Neural cell (in vitro differentiated cells): ENCODE results near the gene DPEP1. TPM values are rescaled to one million over a fixed set of nuclear protein-coding genes. Genes with fewer than 3 reads are reported as not detected.

Experiments used
- H2AFZ ChIP-seq: fragments of 200-600, 300-800 bp; sonication (generic), shearing (Covaris generic); 2 replicates; pipeline ENCODE4 v1.6.0; 2014; ENCODE audit warnings: low read depth, mild to moderate bottlenecking, antibody characterized with exemption, low read length, moderate library complexity
- H3F3A ChIP-seq: fragments of 200-600 bp; shearing (Covaris generic); 2 replicates; pipeline ENCODE4 v1.6.1; 2016; ENCODE audit warnings: mild to moderate bottlenecking, moderate library complexity, mixed read lengths, antibody characterized with exemption, low read length; ENCODE audit not compliant: insufficient read depth, poor library complexity, severe bottlenecking
- H3K27ac ChIP-seq: fragments of 200-600, 300-800 bp; sonication (generic), shearing (Covaris generic); 2 replicates; pipeline ENCODE4 v1.5.1; 2014; ENCODE audit warnings: mild to moderate bottlenecking, low read length, moderate library complexity
- H3K27me3 ChIP-seq: fragments of 300-800, 200-600 bp; sonication (generic), shearing (Covaris generic); 2 replicates; pipeline ENCODE4 v1.6.0; 2014; ENCODE audit warnings: mild to moderate bottlenecking, low read depth, low read length, moderate library complexity; ENCODE audit not compliant: insufficient read depth
- H3K36me3 ChIP-seq: fragments of 300-800, 200-600 bp; sonication (generic), shearing (Covaris generic); 2 replicates; pipeline ENCODE4 v1.5.1; 2014; ENCODE audit warnings: mild to moderate bottlenecking, antibody characterized with exemption, low read length, moderate library complexity; ENCODE audit not compliant: insufficient read depth
- H3K4me2 ChIP-seq: fragments of 300-800, 200-600 bp; sonication (generic), shearing (Covaris generic); 2 replicates; pipeline ENCODE4 v1.6.0; 2014; ENCODE audit warnings: mild to moderate bottlenecking, low read length
- H3K4me3 ChIP-seq: fragments of 300-800, 200-600 bp; sonication (generic), shearing (Covaris generic); 2 replicates; pipeline ENCODE4 v1.5.1; 2014; ENCODE audit warnings: mild to moderate bottlenecking, low read length, moderate library complexity
- H3K79me2 ChIP-seq: fragments of 200-600 bp; shearing (Covaris generic); replicated peaks from 2 replicates; pipeline ENCODE4 v1.6.0; 2014; ENCODE audit warnings: mild to moderate bottlenecking, low read length, moderate library complexity; ENCODE audit not compliant: insufficient read depth
- H3K9ac ChIP-seq: fragments of 300-800, 200-600 bp; sonication (generic), shearing (Covaris generic); 2 replicates; pipeline ENCODE4 v1.6.1; 2016; ENCODE audit warnings: mild to moderate bottlenecking, low read length, mixed read lengths
- H3K9me2 ChIP-seq: fragments of 200-600 bp; shearing (Covaris generic); 2 replicates; pipeline ENCODE4 v1.6.1; 2016; ENCODE audit warnings: mild to moderate bottlenecking, low read length, mixed read lengths; ENCODE audit not compliant: insufficient read depth
- H3K9me3 ChIP-seq: fragments of 200-600, 300-800 bp; sonication (generic), shearing (Covaris generic); 2 replicates; pipeline ENCODE4 v1.6.1; 2016; ENCODE audit warnings: mild to moderate bottlenecking, mixed run types, low read length, moderate library complexity, mixed read lengths
- H4K20me1 ChIP-seq: fragments of 200-600 bp; shearing (Covaris generic); 2 replicates; pipeline ENCODE4 v1.6.1; 2016; ENCODE audit warnings: mild to moderate bottlenecking, mixed run types; ENCODE audit not compliant: insufficient read depth
- EP300 ChIP-seq: fragments of 450-650 bp; conservative IDR thresholded peaks from 2 replicates; pipeline ENCODE4 v1.6.1; 2014; ENCODE audit warnings: antibody characterized with exemption, mild to moderate bottlenecking, moderate library complexity; ENCODE audit not compliant: poor library complexity, severe bottlenecking
- EZH2 ChIP-seq: fragments of 200-600, 300-800 bp; shearing (Covaris generic), sonication (generic); IDR thresholded peaks from 2 replicates; pipeline ENCODE4 v1.6.1; 2014; ENCODE audit warnings: antibody characterized with exemption, low read length, borderline replicate concordance, mild to moderate bottlenecking; ENCODE audit not compliant: insufficient read depth, poor library complexity, severe bottlenecking
- MXI1 ChIP-seq: fragments of 450-650 bp; conservative IDR thresholded peaks from 2 replicates; pipeline ENCODE4 v1.6.1; 2014; ENCODE audit warnings: antibody characterized with exemption, mild to moderate bottlenecking; ENCODE audit not compliant: poor library complexity, severe bottlenecking
- POLR2AphosphoS5 ChIP-seq: IDR thresholded peaks from 2 replicates; pipeline ENCODE4 v1.6.1; 2012
- RAD21 ChIP-seq: fragments of 450-650 bp; conservative IDR thresholded peaks from 2 replicates; pipeline ENCODE4 v1.6.1; 2014; ENCODE audit warnings: antibody characterized with exemption, mild to moderate bottlenecking, moderate library complexity
- SMC3 ChIP-seq: fragments of 450-650 bp; conservative IDR thresholded peaks from 2 replicates; pipeline ENCODE4 v1.6.1; 2014; ENCODE audit warnings: antibody characterized with exemption, mild to moderate bottlenecking, moderate library complexity; ENCODE audit not compliant: poor library complexity
- TAF1 ChIP-seq: IDR thresholded peaks from 2 replicates; pipeline ENCODE4 v1.6.1; 2012; ENCODE audit warnings: low read depth
- polyA plus RNA-seq: library from polyadenylated mRNA; depleted of rRNA; stranded (reverse); fragments of >200 nt; gene quantifications from 2 replicates; pipeline ENCODE4 v1.2.3, GENCODE V29; 2014
- TF ChIP-seq, protein P1 (sequence below): fragments of 450-650 bp; IDR thresholded peaks from 2 replicates; pipeline ENCODE4 v1.5.1; 2014; ENCODE audit warnings: antibody characterized with exemption, mild to moderate bottlenecking, moderate library complexity; ENCODE audit not compliant: poor library complexity, severe bottlenecking
- TF ChIP-seq, protein P2 (sequence below): IDR thresholded peaks from 2 replicates; pipeline ENCODE4 v1.6.1; 2012; ENCODE audit warnings: borderline replicate concordance

DPEP1 gene
- polyA plus RNA-seq, 1 donor from 2014 or later = 0.33 TPM

GRCh38 chr16:89616623-89617022 lies 3.2 kb downstream of the DPEP1 start:
- H3K4me3 ChIP-seq = no peak overlapping the region
- no peaks in the 10 kb centered on the region for H3K9me3 ChIP-seq
- no peaks in the 10 kb centered on the region for H3K79me2 ChIP-seq
- H3K9me2 ChIP-seq = no peaks in the 10 kb centered on the region
- H3K4me2 ChIP-seq = no peak overlapping the region
- TF ChIP-seq MXI1 (no peak), RAD21 (no peak), POLR2AphosphoS5 (no peak), TAF1 (no peak), SMC3 (no peak), EP300 (no peak), EZH2 (no peak)
- TF ChIP-seq, protein P1, sequence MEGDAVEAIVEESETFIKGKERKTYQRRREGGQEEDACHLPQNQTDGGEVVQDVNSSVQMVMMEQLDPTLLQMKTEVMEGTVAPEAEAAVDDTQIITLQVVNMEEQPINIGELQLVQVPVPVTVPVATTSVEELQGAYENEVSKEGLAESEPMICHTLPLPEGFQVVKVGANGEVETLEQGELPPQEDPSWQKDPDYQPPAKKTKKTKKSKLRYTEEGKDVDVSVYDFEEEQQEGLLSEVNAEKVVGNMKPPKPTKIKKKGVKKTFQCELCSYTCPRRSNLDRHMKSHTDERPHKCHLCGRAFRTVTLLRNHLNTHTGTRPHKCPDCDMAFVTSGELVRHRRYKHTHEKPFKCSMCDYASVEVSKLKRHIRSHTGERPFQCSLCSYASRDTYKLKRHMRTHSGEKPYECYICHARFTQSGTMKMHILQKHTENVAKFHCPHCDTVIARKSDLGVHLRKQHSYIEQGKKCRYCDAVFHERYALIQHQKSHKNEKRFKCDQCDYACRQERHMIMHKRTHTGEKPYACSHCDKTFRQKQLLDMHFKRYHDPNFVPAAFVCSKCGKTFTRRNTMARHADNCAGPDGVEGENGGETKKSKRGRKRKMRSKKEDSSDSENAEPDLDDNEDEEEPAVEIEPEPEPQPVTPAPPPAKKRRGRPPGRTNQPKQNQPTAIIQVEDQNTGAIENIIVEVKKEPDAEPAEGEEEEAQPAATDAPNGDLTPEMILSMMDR = no peak
- TF ChIP-seq, protein P2, sequence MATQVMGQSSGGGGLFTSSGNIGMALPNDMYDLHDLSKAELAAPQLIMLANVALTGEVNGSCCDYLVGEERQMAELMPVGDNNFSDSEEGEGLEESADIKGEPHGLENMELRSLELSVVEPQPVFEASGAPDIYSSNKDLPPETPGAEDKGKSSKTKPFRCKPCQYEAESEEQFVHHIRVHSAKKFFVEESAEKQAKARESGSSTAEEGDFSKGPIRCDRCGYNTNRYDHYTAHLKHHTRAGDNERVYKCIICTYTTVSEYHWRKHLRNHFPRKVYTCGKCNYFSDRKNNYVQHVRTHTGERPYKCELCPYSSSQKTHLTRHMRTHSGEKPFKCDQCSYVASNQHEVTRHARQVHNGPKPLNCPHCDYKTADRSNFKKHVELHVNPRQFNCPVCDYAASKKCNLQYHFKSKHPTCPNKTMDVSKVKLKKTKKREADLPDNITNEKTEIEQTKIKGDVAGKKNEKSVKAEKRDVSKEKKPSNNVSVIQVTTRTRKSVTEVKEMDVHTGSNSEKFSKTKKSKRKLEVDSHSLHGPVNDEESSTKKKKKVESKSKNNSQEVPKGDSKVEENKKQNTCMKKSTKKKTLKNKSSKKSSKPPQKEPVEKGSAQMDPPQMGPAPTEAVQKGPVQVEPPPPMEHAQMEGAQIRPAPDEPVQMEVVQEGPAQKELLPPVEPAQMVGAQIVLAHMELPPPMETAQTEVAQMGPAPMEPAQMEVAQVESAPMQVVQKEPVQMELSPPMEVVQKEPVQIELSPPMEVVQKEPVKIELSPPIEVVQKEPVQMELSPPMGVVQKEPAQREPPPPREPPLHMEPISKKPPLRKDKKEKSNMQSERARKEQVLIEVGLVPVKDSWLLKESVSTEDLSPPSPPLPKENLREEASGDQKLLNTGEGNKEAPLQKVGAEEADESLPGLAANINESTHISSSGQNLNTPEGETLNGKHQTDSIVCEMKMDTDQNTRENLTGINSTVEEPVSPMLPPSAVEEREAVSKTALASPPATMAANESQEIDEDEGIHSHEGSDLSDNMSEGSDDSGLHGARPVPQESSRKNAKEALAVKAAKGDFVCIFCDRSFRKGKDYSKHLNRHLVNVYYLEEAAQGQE = no peak
- no peak overlapping the region for H2AFZ ChIP-seq
- H4K20me1 ChIP-seq = no peaks in the 10 kb centered on the region
- H3F3A ChIP-seq = no peaks in the 10 kb centered on the region
- H3K27me3 ChIP-seq = no peaks in the 10 kb centered on the region
- no peaks in the 10 kb centered on the region for H3K36me3 ChIP-seq
- H3K27ac ChIP-seq = no peak overlapping the region
- no peak overlapping the region for H3K9ac ChIP-seq

GRCh38 chr16:89617036-89617435 lies 3.6 kb downstream of the DPEP1 start:
- no peaks in the 10 kb centered on the region for H3K9me3 ChIP-seq
- H3K9ac ChIP-seq = no peak overlapping the region
- H3K27me3 ChIP-seq = no peaks in the 10 kb centered on the region
- no peak overlapping the region for H3K4me3 ChIP-seq
- H3K9me2 ChIP-seq = no peaks in the 10 kb centered on the region
- H4K20me1 ChIP-seq = no peaks in the 10 kb centered on the region
- no peak overlapping the region for H2AFZ ChIP-seq
- H3K27ac ChIP-seq = no peak overlapping the region
- no peak overlapping the region for H3K4me2 ChIP-seq
- H3K36me3 ChIP-seq = no peaks in the 10 kb centered on the region
- H3K79me2 ChIP-seq = no peaks in the 10 kb centered on the region
- no peak for TF ChIP-seq POLR2AphosphoS5
- no peak for TF ChIP-seq TAF1
- TF ChIP-seq, protein P1 = no peak
- TF ChIP-seq EZH2 = no peak
- TF ChIP-seq MXI1 = no peak
- TF ChIP-seq SMC3 = no peak
- TF ChIP-seq EP300 = no peak
- TF ChIP-seq, protein P2 = no peak
- TF ChIP-seq RAD21 = no peak
- no peaks in the 10 kb centered on the region for H3F3A ChIP-seq
